Measurements from ENCODE around the gene LINGO1. TPM values are rescaled to one million over a fixed set of nuclear protein-coding genes. Genes with fewer than 3 reads are reported as not detected.

Gene LINGO1
- total RNA-seq, 1 experiment from 2014 or later, result 51.3 TPM

GRCh38 chr15:77642793-77643430 is 10.2 kb upstream of the LINGO1 start:
- Mint-ChIP-seq H3K36me3 (no peaks in the 10 kb centered on the region), H3K27me3 (ENCODE audit: low read depth) (no peaks in the 10 kb centered on the region), H3K27ac (no peak overlapping the region), H3K9me3 (no peaks in the 10 kb centered on the region), H3K4me3 (no peak overlapping the region), H3K4me1 (peaks cover 13% of the 10 kb centered on the region)
- CTCF ChIA-PET, result interaction anchor here (0.8 to 8.0 kb wide), 15 partner anchors 9 to 232 kb away, joined by 3 to 72 read pairs (median 4); partner anchors contain the start of gene LINGO1
- peak; percentile 14 for ATAC-seq
- TF ChIP-seq GABPB1 (CRISPR knock-in tag; IDR thresholded peaks at IDR 0.05), result no peak
- TF ChIP-seq ATF2 (CRISPR knock-in tag; IDR thresholded peaks at IDR 0.05; ENCODE audit: borderline replicate concordance, low read depth), result no peak
- TF ChIP-seq, protein P1, sequence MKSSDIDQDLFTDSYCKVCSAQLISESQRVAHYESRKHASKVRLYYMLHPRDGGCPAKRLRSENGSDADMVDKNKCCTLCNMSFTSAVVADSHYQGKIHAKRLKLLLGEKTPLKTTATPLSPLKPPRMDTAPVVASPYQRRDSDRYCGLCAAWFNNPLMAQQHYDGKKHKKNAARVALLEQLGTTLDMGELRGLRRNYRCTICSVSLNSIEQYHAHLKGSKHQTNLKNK (CRISPR knock-in tag; IDR thresholded peaks at IDR 0.05), result no peak
- DNase-seq (ENCODE audit: low spot score), result no peak
- POLR2A ChIA-PET, result no interaction called here

- ATAC-seq (no peak), DNase-seq (ENCODE audit: low spot score) (no peak)
- POLR2A ChIA-PET, result no interaction called here
- Mint-ChIP-seq H3K27me3 (ENCODE audit: low read depth) (no peaks in the 10 kb centered on the region), H3K36me3 (no peaks in the 10 kb centered on the region), H3K4me1 (peaks cover 19% of the 10 kb centered on the region), H3K4me3 (no peak overlapping the region), H3K27ac (no peak overlapping the region), H3K9me3 (no peaks in the 10 kb centered on the region)
- TF ChIP-seq CBFB (CRISPR knock-in tag; IDR thresholded peaks at IDR 0.05; ENCODE audit: low read depth) (no peak), ATF2 (CRISPR knock-in tag; IDR thresholded peaks at IDR 0.05; ENCODE audit: borderline replicate concordance, low read depth) (no peak), PREB (CRISPR knock-in tag; IDR thresholded peaks at IDR 0.05; ENCODE audit: borderline replicate concordance) (no peak), ZNF263 (CRISPR knock-in tag; IDR thresholded peaks at IDR 0.05; ENCODE audit: low read depth) (no peak), CDX4 (CRISPR knock-in tag; IDR thresholded peaks at IDR 0.05; ENCODE audit: borderline replicate concordance) (no peak), SP1 (CRISPR knock-in tag; conservative IDR thresholded peaks at IDR 0.05) (no peak), ELF4 (CRISPR knock-in tag; IDR thresholded peaks at IDR 0.05; ENCODE audit: low read depth) (no peak), NFYB (CRISPR knock-in tag; conservative IDR thresholded peaks at IDR 0.05; ENCODE audit: low read depth) (no peak), ZNF396 (CRISPR knock-in tag; IDR thresholded peaks at IDR 0.05; ENCODE audit: borderline replicate concordance) (no peak), NR2C2 (CRISPR knock-in tag; IDR thresholded peaks at IDR 0.05) (no peak), PRRX2 (CRISPR knock-in tag; IDR thresholded peaks at IDR 0.05) (no peak), ZSCAN18 (CRISPR knock-in tag; IDR thresholded peaks at IDR 0.05) (no peak)
- TF ChIP-seq, protein P2, sequence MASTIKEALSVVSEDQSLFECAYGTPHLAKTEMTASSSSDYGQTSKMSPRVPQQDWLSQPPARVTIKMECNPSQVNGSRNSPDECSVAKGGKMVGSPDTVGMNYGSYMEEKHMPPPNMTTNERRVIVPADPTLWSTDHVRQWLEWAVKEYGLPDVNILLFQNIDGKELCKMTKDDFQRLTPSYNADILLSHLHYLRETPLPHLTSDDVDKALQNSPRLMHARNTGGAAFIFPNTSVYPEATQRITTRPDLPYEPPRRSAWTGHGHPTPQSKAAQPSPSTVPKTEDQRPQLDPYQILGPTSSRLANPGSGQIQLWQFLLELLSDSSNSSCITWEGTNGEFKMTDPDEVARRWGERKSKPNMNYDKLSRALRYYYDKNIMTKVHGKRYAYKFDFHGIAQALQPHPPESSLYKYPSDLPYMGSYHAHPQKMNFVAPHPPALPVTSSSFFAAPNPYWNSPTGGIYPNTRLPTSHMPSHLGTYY (CRISPR knock-in tag; IDR thresholded peaks at IDR 0.05), result no peak
- CTCF ChIA-PET, result interaction anchor here (1.1 to 8.0 kb wide), 8 partner anchors 8 to 233 kb away, joined by 3 to 72 read pairs (median 8); partner anchors contain the start of gene LINGO1
Measured at GRCh38 chr15:77641999-77642398, 9.3 kb upstream of the LINGO1 start.

Data from WTC11 (cell line).